ENCODE data around the gene NFASC.

NFASC gene

DNA sequence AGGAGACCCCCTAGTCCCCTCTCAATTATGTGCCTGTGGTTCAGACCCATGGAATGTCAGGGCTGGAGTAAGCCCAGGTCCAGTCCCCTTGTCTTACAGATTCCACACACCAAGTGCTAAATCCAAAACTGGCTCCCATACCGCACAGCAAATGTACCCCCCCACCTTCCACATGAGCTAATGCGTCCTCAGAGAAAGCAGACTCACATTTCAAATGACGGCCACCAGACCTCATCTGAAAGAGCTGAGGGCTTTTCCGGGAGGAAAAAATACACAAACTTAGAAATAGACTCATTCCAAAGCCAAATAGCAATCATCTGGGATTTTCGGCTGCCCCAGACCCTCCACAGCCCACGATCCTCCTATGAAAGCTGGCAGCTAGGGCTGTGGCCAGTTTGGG, 159.6 kb downstream of the NFASC start:
- Histone ChIP-seq H3K4me3 (ENCODE audit: low read depth, low read length) (no peak overlapping the region), H3K27ac (ENCODE audit: extremely low read depth, low read depth, low read length) (no peak overlapping the region), H3K36me3 (ENCODE audit: control insufficient read depth in 2 of 2, insufficient read depth in 1 of 2, low read length in 2 of 2) (no peaks in the 10 kb centered on the region), H3K9me3 (ENCODE audit: control insufficient read depth, insufficient read depth, low read depth, low read length) (no peaks in the 10 kb centered on the region), H3K4me1 (ENCODE audit: control insufficient read depth, insufficient read depth, low read length) (no peaks in the 10 kb centered on the region)
- CTCF ChIA-PET: interaction anchor here (1.0 to 2.1 kb wide), 3 partner anchors 16 to 41 kb away, joined by 3 to 9 read pairs (median 6); no protein-coding TSS in a partner anchor
- TF ChIP-seq SALL2 (tag by site-specific recombination; IDR thresholded peaks at IDR 0.05; ENCODE audit: borderline replicate concordance) (no peak), OSR2 (tag by site-specific recombination; IDR thresholded peaks at IDR 0.05) (no peak), MYNN (tag by site-specific recombination; IDR thresholded peaks at IDR 0.05; ENCODE audit: borderline replicate concordance) (no peak), ZNF423 (tag by site-specific recombination; IDR thresholded peaks at IDR 0.05) (no peak), ZNF76 (tag by site-specific recombination; IDR thresholded peaks at IDR 0.05; ENCODE audit: borderline replicate concordance, low read depth) (no peak), ZNF654 (tag by site-specific recombination; IDR thresholded peaks at IDR 0.05; ENCODE audit: low read depth) (no peak), ZNF501 (tag by site-specific recombination; IDR thresholded peaks at IDR 0.05) (no peak), SCRT2 (tag by site-specific recombination; IDR thresholded peaks at IDR 0.05) (no peak), ZNF311 (tag by site-specific recombination; IDR thresholded peaks at IDR 0.05; ENCODE audit: borderline replicate concordance) (no peak), ZNF223 (tag by site-specific recombination; IDR thresholded peaks at IDR 0.05) (no peak), ZFHX2 (tag by site-specific recombination; conservative IDR thresholded peaks at IDR 0.05) (no peak), KLF10 (tag by site-specific recombination; IDR thresholded peaks at IDR 0.05) (no peak), SCRT1 (tag by site-specific recombination; IDR thresholded peaks at IDR 0.05; ENCODE audit: borderline replicate concordance) (no peak), ZNF157 (tag by site-specific recombination; IDR thresholded peaks at IDR 0.05) (no peak), ZNF791 (tag by site-specific recombination; IDR thresholded peaks at IDR 0.05) (no peak), ZSCAN30 (tag by site-specific recombination; IDR thresholded peaks at IDR 0.05) (no peak), ZNF426 (tag by site-specific recombination; IDR thresholded peaks at IDR 0.05) (no peak)
- TF ChIP-seq, protein P1, sequence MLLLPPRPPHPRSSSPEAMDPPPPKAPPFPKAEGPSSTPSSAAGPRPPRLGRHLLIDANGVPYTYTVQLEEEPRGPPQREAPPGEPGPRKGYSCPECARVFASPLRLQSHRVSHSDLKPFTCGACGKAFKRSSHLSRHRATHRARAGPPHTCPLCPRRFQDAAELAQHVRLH (tag by site-specific recombination; IDR thresholded peaks at IDR 0.05): no peak
- TF ChIP-seq, protein P2, sequence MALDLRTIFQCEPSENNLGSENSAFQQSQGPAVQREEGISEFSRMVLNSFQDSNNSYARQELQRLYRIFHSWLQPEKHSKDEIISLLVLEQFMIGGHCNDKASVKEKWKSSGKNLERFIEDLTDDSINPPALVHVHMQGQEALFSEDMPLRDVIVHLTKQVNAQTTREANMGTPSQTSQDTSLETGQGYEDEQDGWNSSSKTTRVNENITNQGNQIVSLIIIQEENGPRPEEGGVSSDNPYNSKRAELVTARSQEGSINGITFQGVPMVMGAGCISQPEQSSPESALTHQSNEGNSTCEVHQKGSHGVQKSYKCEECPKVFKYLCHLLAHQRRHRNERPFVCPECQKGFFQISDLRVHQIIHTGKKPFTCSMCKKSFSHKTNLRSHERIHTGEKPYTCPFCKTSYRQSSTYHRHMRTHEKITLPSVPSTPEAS (tag by site-specific recombination; IDR thresholded peaks at IDR 0.05): no peak
- POLR2A ChIA-PET: no interaction called here

- POLR2A ChIA-PET: no interaction called here
- Histone ChIP-seq H3K4me3 (ENCODE audit: low read depth, low read length) (no peak overlapping the region), H3K36me3 (ENCODE audit: control insufficient read depth in 2 of 2, insufficient read depth in 1 of 2, low read length in 2 of 2) (no peaks in the 10 kb centered on the region), H3K27ac (ENCODE audit: extremely low read depth, low read depth, low read length) (no peak overlapping the region), H3K4me1 (ENCODE audit: control insufficient read depth, insufficient read depth, low read length) (no peaks in the 10 kb centered on the region), H3K9me3 (ENCODE audit: control insufficient read depth, insufficient read depth, low read depth, low read length) (no peaks in the 10 kb centered on the region)
- CTCF ChIA-PET: interaction anchor here (0.6 to 2.1 kb wide), 5 partner anchors 16 to 225 kb away, joined by 3 to 9 read pairs (median 5); no protein-coding TSS in a partner anchor
- TF ChIP-seq, protein P3, sequence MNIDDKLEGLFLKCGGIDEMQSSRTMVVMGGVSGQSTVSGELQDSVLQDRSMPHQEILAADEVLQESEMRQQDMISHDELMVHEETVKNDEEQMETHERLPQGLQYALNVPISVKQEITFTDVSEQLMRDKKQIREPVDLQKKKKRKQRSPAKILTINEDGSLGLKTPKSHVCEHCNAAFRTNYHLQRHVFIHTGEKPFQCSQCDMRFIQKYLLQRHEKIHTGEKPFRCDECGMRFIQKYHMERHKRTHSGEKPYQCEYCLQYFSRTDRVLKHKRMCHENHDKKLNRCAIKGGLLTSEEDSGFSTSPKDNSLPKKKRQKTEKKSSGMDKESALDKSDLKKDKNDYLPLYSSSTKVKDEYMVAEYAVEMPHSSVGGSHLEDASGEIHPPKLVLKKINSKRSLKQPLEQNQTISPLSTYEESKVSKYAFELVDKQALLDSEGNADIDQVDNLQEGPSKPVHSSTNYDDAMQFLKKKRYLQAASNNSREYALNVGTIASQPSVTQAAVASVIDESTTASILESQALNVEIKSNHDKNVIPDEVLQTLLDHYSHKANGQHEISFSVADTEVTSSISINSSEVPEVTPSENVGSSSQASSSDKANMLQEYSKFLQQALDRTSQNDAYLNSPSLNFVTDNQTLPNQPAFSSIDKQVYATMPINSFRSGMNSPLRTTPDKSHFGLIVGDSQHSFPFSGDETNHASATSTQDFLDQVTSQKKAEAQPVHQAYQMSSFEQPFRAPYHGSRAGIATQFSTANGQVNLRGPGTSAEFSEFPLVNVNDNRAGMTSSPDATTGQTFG (tag by site-specific recombination; IDR thresholded peaks at IDR 0.05; ENCODE audit: borderline replicate concordance): no peak
- TF ChIP-seq ZNF660 (tag by site-specific recombination; IDR thresholded peaks at IDR 0.05): no peak
- no peak for TF ChIP-seq ZNF558 (tag by site-specific recombination; IDR thresholded peaks at IDR 0.05)
- TF ChIP-seq MZF1 (tag by site-specific recombination; IDR thresholded peaks at IDR 0.05; ENCODE audit: borderline replicate concordance): no peak
- TF ChIP-seq ZNF561 (tag by site-specific recombination; IDR thresholded peaks at IDR 0.05; ENCODE audit: borderline replicate concordance): no peak
Measured at GRCh38 chr1:205030896-205031295, 160.2 kb downstream of the NFASC start.
